Thoracic aorta (tissue), 2 donors: ENCODE data around the gene HS1BP3. TPM values are rescaled to one million over a fixed set of nuclear protein-coding genes. Genes with fewer than 3 reads are reported as not detected.

Source experiments
- ATAC-seq: fragments of 150-250 bp; one replicate; pipeline ENCODE4 v1.8.0; 2017; ENCODE audit warnings: low read depth; ENCODE audit not compliant: insufficient number of reproducible peaks, low FRiP score
- DNase-seq: peaks from one replicate; pipeline ENCODE4 v3.0.0-alpha.2; 2020; ENCODE audit warnings: low spot score
- H3K27ac ChIP-seq, 2 donors: fragments of 200-600 bp; sonication (generic); 1 replicate in 1 of 2; 2 replicates in 1 of 2; pipeline ENCODE4 v1.5.1; 2016; ENCODE audit warnings: mild to moderate bottlenecking in 2 of 2, moderate library complexity in 2 of 2
- H3K27me3 ChIP-seq: fragments of 200-600 bp; sonication (generic); replicated peaks from 2 replicates; pipeline ENCODE4 v1.6.0; 2016; ENCODE audit warnings: mild to moderate bottlenecking; ENCODE audit not compliant: insufficient read depth
- H3K36me3 ChIP-seq: fragments of 200-600 bp; sonication (generic); one replicate; pipeline ENCODE4 v1.5.1; 2016
- H3K4me1 ChIP-seq, 2 donors: fragments of 200-600 bp; sonication (generic); 1 replicate in 1 of 2; 2 replicates in 1 of 2; pipeline versions ENCODE4 v1.5.1 to v1.6.0; 2016; ENCODE audit warnings: low read depth in 2 of 2, mild to moderate bottlenecking in 1 of 2; ENCODE audit not compliant: control insufficient read depth in 1 of 2
- H3K4me3 ChIP-seq: fragments of 200-600 bp; sonication (generic); 2 replicates; pipeline ENCODE4 v1.5.1; 2016; ENCODE audit warnings: mild to moderate bottlenecking
- H3K9me3 ChIP-seq: fragments of 200-600 bp; sonication (generic); 2 replicates; pipeline ENCODE4 v1.5.1; 2016
- CTCF ChIP-seq: fragments of 200-600 bp; sonication (generic); IDR thresholded peaks from one replicate; pipeline ENCODE4 v1.5.1; 2019; ENCODE audit warnings: antibody characterized with exemption
- total RNA-seq, 2 donors: library from RNA; depleted of rRNA; stranded (reverse); fragments of >200 nt; gene quantifications; one replicate each; pipeline versions ENCODE4 v1.1.0 to v1.2.3, GENCODE V29; 2016

The HS1BP3 gene
- total RNA-seq, 2 donors from 2014 or later, result 40.7 to 65.8 TPM

GRCh38 chr2:20624884-20625485 lies 25.9 kb downstream of the HS1BP3 start:
- no peak for TF ChIP-seq CTCF
- Histone ChIP-seq H3K9me3 (no peaks in the 10 kb centered on the region), H3K4me3 (no peak overlapping the region), H3K36me3 (peaks cover 50% of the 10 kb centered on the region), H3K27me3 (no peaks in the 10 kb centered on the region), H3K4me1 (peaks cover 0 to 35% of the 10 kb centered on the region in 2 donors), H3K27ac (peak overlapping the region; percentile 41 to 79)
- no peak for ATAC-seq
- no peak for DNase-seq

- H3K27ac ChIP-seq, result peak overlapping the region; percentile 31 to 79
- H3K27me3 ChIP-seq, result no peaks in the 10 kb centered on the region
- no peak overlapping the region for H3K4me3 ChIP-seq
- TF ChIP-seq CTCF, result no peak
- ATAC-seq (no peak), DNase-seq (no peak)
- H3K4me1 ChIP-seq, result peaks cover 5 to 37% of the 10 kb centered on the region in 2 donors
- peaks cover 44% of the 10 kb centered on the region for H3K36me3 ChIP-seq
- no peaks in the 10 kb centered on the region for H3K9me3 ChIP-seq
Observed at GRCh38 chr2:20624156-20624883, 26.6 kb downstream of the HS1BP3 start.

- no peak for TF ChIP-seq CTCF
Observed at GRCh38 chr2:20623741-20624155, 27.1 kb downstream of the HS1BP3 start.

GRCh38 chr2:20623241-20623640 lies 27.7 kb downstream of the HS1BP3 start:
- H3K4me1 ChIP-seq, result peaks cover 16 to 48% of the 10 kb centered on the region in 2 donors
- H3K9me3 ChIP-seq, result no peaks in the 10 kb centered on the region
- peaks cover 44% of the 10 kb centered on the region for H3K36me3 ChIP-seq
- ATAC-seq, result no peak
- no peaks in the 10 kb centered on the region for H3K27me3 ChIP-seq
- H3K27ac ChIP-seq, result peak overlapping the region; percentile 44 to 79
- no peak for DNase-seq
- no peak for TF ChIP-seq CTCF
- no peak overlapping the region for H3K4me3 ChIP-seq

More at GRCh38 chr2:20623741-20624155, 27.1 kb downstream of the HS1BP3 start:
- H3K4me1 ChIP-seq, result peaks cover 11 to 43% of the 10 kb centered on the region in 2 donors
- H3K36me3 ChIP-seq, result peaks cover 44% of the 10 kb centered on the region
- ATAC-seq, result no peak
- no peak overlapping the region for H3K4me3 ChIP-seq
- no peaks in the 10 kb centered on the region for H3K27me3 ChIP-seq
- H3K27ac ChIP-seq, result peak overlapping the region; percentile 31 to 79
- DNase-seq, result no peak
- no peaks in the 10 kb centered on the region for H3K9me3 ChIP-seq

GRCh38 chr2:20622731-20623130 lies 28.2 kb downstream of the HS1BP3 start:
- no peaks in the 10 kb centered on the region for H3K9me3 ChIP-seq
- H3K36me3 ChIP-seq, result peaks cover 44% of the 10 kb centered on the region
- peaks cover 18 to 51% of the 10 kb centered on the region in 2 donors for H3K4me1 ChIP-seq
- no peak overlapping the region for H3K4me3 ChIP-seq
- H3K27me3 ChIP-seq, result no peaks in the 10 kb centered on the region
- ATAC-seq, result no peak
- DNase-seq, result no peak
- no peak for TF ChIP-seq CTCF
- peak overlapping the region; percentile 44 to 79 for H3K27ac ChIP-seq
